K562 (cell line): ENCODE data around the gene ZNF77. TPM values are rescaled to one million over a fixed set of nuclear protein-coding genes. Genes with fewer than 3 reads are reported as not detected.

ENCODE experiments used
- ARID3A ChIP-seq: IDR thresholded peaks from 2 replicates; pipeline ENCODE4 v1.6.1; 2012; ENCODE audit warnings: low read depth, low read length, improper control_type of control experiment, borderline replicate concordance
- ATF1 ChIP-seq, 2 experiments: fragments of 450-650 bp in 1 of 2; IDR thresholded peaks; 2 replicates each; pipeline ENCODE4 v1.6.1; 2016; ENCODE audit warnings: missing compliant biosample characterization in 1 of 2, missing genetic modification characterization in 1 of 2
- CBFB ChIP-seq: sonication (generic); formaldehyde crosslinking; IDR thresholded peaks from 2 replicates; pipeline ENCODE4 v1.4.0; 2020; ENCODE audit warnings: mild to moderate bottlenecking, missing genetic modification reagents
- DACH1 ChIP-seq: fragments of 450-650 bp; IDR thresholded peaks from 2 replicates; pipeline ENCODE4 v1.6.1; 2018; ENCODE audit not compliant: partially characterized antibody
- DMBX1 ChIP-seq: fragments of 250-450 bp; sonication (Bioruptor Pico); IDR thresholded peaks from 2 replicates; pipeline ENCODE4 v1.8.0; 2022; ENCODE audit warnings: inconsistent platforms, mild to moderate bottlenecking, moderate library complexity, borderline replicate concordance
- EGR1 ChIP-seq: fragments of 450-650 bp; conservative IDR thresholded peaks from 2 replicates; pipeline ENCODE4 v1.6.1; 2017; ENCODE audit warnings: mild to moderate bottlenecking
- EP300 ChIP-seq: IDR thresholded peaks from 2 replicates; pipeline ENCODE4 v1.6.1; 2012; ENCODE audit warnings: low read length, improper control_type of control experiment
- GABPA ChIP-seq: fragments of 200-800 bp; sonication (Bioruptor generic); conservative IDR thresholded peaks from 2 replicates; pipeline ENCODE4 v1.6.1; 2016; ENCODE audit warnings: low read depth, missing genetic modification characterization, missing compliant biosample characterization
- JUN ChIP-seq, 2 experiments: sonication (generic) in 1 of 2; formaldehyde crosslinking in 1 of 2; IDR thresholded peaks; 2 replicates each; pipeline versions ENCODE4 v1.6.1 to v1.8.0; 2012 to 2022; ENCODE audit warnings: borderline replicate concordance in 2 of 2, mild to moderate bottlenecking in 2 of 2, improper control_type of control experiment in 1 of 2, low read depth in 1 of 2, low read length in 1 of 2, missing genetic modification reagents in 1 of 2
- MEIS2 ChIP-seq: fragments of 450-650 bp; IDR thresholded peaks from 2 replicates; pipeline ENCODE4 v1.6.1; 2014; ENCODE audit warnings: mild to moderate bottlenecking; ENCODE audit not compliant: partially characterized antibody
- MITF ChIP-seq: IDR thresholded peaks from 2 replicates; pipeline ENCODE4 v1.6.1; 2014; ENCODE audit warnings: antibody characterized with exemption
- NR2C1 ChIP-seq, 2 experiments: fragments of 450-650 bp; IDR thresholded peaks; 2 replicates each; pipeline ENCODE4 v1.6.1; 2017; ENCODE audit warnings: mild to moderate bottlenecking in 2 of 2, antibody characterized with exemption in 1 of 2, inconsistent platforms in 1 of 2, missing compliant biosample characterization in 1 of 2, missing genetic modification characterization in 1 of 2
- RNF2 ChIP-seq: sonication (generic); IDR thresholded peaks from 2 replicates; pipeline ENCODE4 v1.6.1; 2016
- SOX6 ChIP-seq: fragments of 450-650 bp; IDR thresholded peaks from 2 replicates; pipeline ENCODE4 v1.6.1; 2014; ENCODE audit warnings: mild to moderate bottlenecking
- SREBF1 ChIP-seq: fragments of 150-350 bp; IDR thresholded peaks from 2 replicates; pipeline ENCODE4 v1.6.1; 2014; ENCODE audit warnings: antibody characterized with exemption, low read depth, low read length, borderline replicate concordance
- TBL1XR1 ChIP-seq, 2 experiments: IDR thresholded peaks; 2 replicates each; pipeline ENCODE4 v1.6.1; 2012; ENCODE audit warnings: improper control_type of control experiment in 2 of 2, low read length in 2 of 2, mild to moderate bottlenecking in 1 of 2
- TBP ChIP-seq: optimal IDR thresholded peaks from 2 replicates; pipeline ENCODE3; 2011; ENCODE audit warnings: low read depth, low read length, improper control_type of control experiment
- ZBTB1 ChIP-seq: sonication (generic); formaldehyde crosslinking; IDR thresholded peaks from 2 replicates; pipeline ENCODE4 v1.8.1; 2023; ENCODE audit warnings: missing genetic modification reagents, low read depth, mild to moderate bottlenecking, borderline replicate concordance
- ZNF184 ChIP-seq: sonication (generic); formaldehyde crosslinking; IDR thresholded peaks from 2 replicates; pipeline ENCODE4 v1.5.0; 2020; ENCODE audit warnings: missing genetic modification reagents
- ZNF384 ChIP-seq: IDR thresholded peaks from 2 replicates; pipeline ENCODE4 v1.6.1; 2012; ENCODE audit warnings: low read depth, low read length, improper control_type of control experiment
- ZNF431 ChIP-seq: sonication (generic); formaldehyde crosslinking; IDR thresholded peaks from 2 replicates; pipeline ENCODE4 v1.8.0; 2022; ENCODE audit warnings: mild to moderate bottlenecking, missing genetic modification reagents
- ZNF699 ChIP-seq: fragments of 250-450 bp; sonication (Bioruptor Pico); IDR thresholded peaks from 2 replicates; pipeline ENCODE4 v1.8.0; 2021; ENCODE audit warnings: mild to moderate bottlenecking, moderate library complexity; ENCODE audit not compliant: insufficient replicate concordance
- polyA plus RNA-seq, 8 experiments: library from polyadenylated mRNA; depleted of rRNA in 4 of 8; stranded (reverse) in 5 of 8; unstranded in 3 of 8; fragments of >200 nt; fragmentation: Nextera tagmentation in 2 of 8; fragmentation: Illumina TruSeq in 1 of 8; extraction: Ambion mirVana in 2 of 8; extraction: Trizol in 1 of 8; gene quantifications; 2 replicates each; pipeline versions ENCODE4 v1.2.1 to v1.2.3, GENCODE V29; 2011 to 2014; ENCODE audit warnings: inconsistent platforms in 1 of 8, missing spikeins in 1 of 8
- total RNA-seq, 7 experiments: library from RNA; depleted of rRNA in 6 of 7; stranded (reverse); fragments of >200 nt in 6 of 7; fragmentation: Illumina TruSeq in 2 of 7; extraction: Trizol in 2 of 7; gene quantifications; 2 replicates each; pipeline versions ENCODE4 v1.2.1 to v1.2.3, GENCODE V29; 2011 to 2021; ENCODE audit warnings: low replicate concordance in 1 of 7
- TF ChIP-seq, protein P1 (sequence below): fragments of 450-650 bp; formaldehyde crosslinking; IDR thresholded peaks from 2 replicates; pipeline ENCODE4 v1.4.0; 2020; ENCODE audit warnings: mild to moderate bottlenecking, mixed read lengths

Gene ZNF77
- total and polyA plus RNA-seq, 9 of the 15 experiments (the other 6 are each of a cell fraction or from before 2014, with no cell fraction given): 4.3 to 14.5 (median 7.7) TPM

GRCh38 chr19:2974342-2975041 lies 29.7 kb upstream of the ZNF77 start (continued):
- TF ChIP-seq, protein P1, sequence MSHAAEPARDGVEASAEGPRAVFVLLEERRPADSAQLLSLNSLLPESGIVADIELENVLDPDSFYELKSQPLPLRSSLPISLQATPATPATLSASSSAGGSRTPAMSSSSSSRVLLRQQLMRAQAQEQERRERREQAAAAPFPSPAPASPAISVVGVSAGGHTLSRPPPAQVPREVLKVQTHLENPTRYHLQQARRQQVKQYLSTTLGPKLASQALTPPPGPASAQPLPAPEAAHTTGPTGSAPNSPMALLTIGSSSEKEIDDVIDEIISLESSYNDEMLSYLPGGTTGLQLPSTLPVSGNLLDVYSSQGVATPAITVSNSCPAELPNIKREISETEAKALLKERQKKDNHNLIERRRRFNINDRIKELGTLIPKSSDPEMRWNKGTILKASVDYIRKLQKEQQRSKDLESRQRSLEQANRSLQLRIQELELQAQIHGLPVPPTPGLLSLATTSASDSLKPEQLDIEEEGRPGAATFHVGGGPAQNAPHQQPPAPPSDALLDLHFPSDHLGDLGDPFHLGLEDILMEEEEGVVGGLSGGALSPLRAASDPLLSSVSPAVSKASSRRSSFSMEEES (CRISPR knock-in tag): peak; percentile 57
- TF ChIP-seq ZNF184 (CRISPR knock-in tag) (no peak), DMBX1 (CRISPR knock-in tag) (no peak), ATF1 (CRISPR knock-in tag; IDR thresholded peaks at IDR 0.05) (no peak), ATF1 (tag; IDR thresholded peaks at IDR 0.05) (0 out of 2 replicates have a peak, but pooled peaks have one; percentile 15), ZNF384 (peak; percentile 74; the same call in 1 of the 2 replicates), MITF (peak; percentile 78), ZBTB1 (CRISPR knock-in tag) (peak; percentile 87; the same call in 1 of the 2 replicates), MEIS2 (peak; percentile 55), GABPA (tag) (peak; percentile 26; the same call in 1 of the 2 replicates), SOX6 (peak; percentile 85), EGR1 (peak; percentile 29), NR2C1 (IDR thresholded peaks at IDR 0.05) (peak; percentile 61; the same call in 1 of the 2 replicates), NR2C1 (tag; IDR thresholded peaks at IDR 0.05) (peak; percentile 70), TBL1XR1 (IDR thresholded peaks at IDR 0.05; ENCODE audit: low read length in 2 of 2) (peak in 1 of 2 experiments; percentile 90; a peak in 2 of 4 replicates), ZNF699 (CRISPR knock-in tag) (no peak), ZNF431 (CRISPR knock-in tag) (no peak), ARID3A (peak; percentile 58; the same call in 1 of the 2 replicates), CBFB (peak; percentile 67; the same call in 1 of the 2 replicates), EP300 (peak; percentile 66), TBP (peak; percentile 45), JUN (IDR thresholded peaks at IDR 0.05; ENCODE audit: borderline replicate concordance, low read depth, low read length) (no peak; the same call in 1 of the 2 replicates), JUN (CRISPR knock-in tag; IDR thresholded peaks at IDR 0.05; ENCODE audit: borderline replicate concordance) (peak; percentile 85; the same call in 1 of the 2 replicates), DACH1 (no peak), RNF2 (0 out of 2 replicates have a peak, but pooled peaks have one; percentile 61), SREBF1 (0 out of 2 replicates have a peak, but pooled peaks have one; percentile 35)
